H1 (cell line): Measurements from ENCODE around the gene MAN2A1. TPM values are rescaled to one million over a fixed set of nuclear protein-coding genes. Genes with fewer than 3 reads are reported as not detected.

Experiments used
- ATF3 ChIP-seq: IDR thresholded peaks from 2 replicates; pipeline ENCODE4 v1.6.1; 2011; ENCODE audit warnings: low read depth, mild to moderate bottlenecking, low read length; ENCODE audit not compliant: insufficient read depth
- CHD7 ChIP-seq: fragments of 300-600 bp; sonication (generic); IDR thresholded peaks from 2 replicates; pipeline ENCODE4 v1.7.1; 2012; ENCODE audit warnings: low read length, moderate library complexity, mild to moderate bottlenecking, inconsistent platforms; ENCODE audit not compliant: insufficient replicate concordance
- KDM5A ChIP-seq: fragments of 200-600 bp; IDR thresholded peaks from 2 replicates; pipeline ENCODE4 v1.7.1; 2012; ENCODE audit warnings: mild to moderate bottlenecking, low read length, inconsistent platforms, mixed read lengths
- POLR2A ChIP-seq, 2 experiments: IDR thresholded peaks; 1 replicate in 1 of 2; 2 replicates in 1 of 2; pipeline ENCODE4 v1.6.1; 2011; ENCODE audit warnings: low read depth in 2 of 2, low read length in 2 of 2, mild to moderate bottlenecking in 2 of 2; ENCODE audit errors: control extremely low read depth in 1 of 2
- POLR2AphosphoS5 ChIP-seq: IDR thresholded peaks from 2 replicates; pipeline ENCODE4 v1.6.1; 2011; ENCODE audit warnings: low read depth, low read length
- RNF2 ChIP-seq: fragments of 200-900, 300-1000 bp; sonication (generic); IDR thresholded peaks from 2 replicates; pipeline ENCODE4 v1.7.1; 2016; ENCODE audit warnings: borderline replicate concordance, low read depth, mild to moderate bottlenecking, antibody characterized with exemption, low read length; ENCODE audit not compliant: poor library complexity, severe bottlenecking; ENCODE audit errors: missing control alignments
- RXRA ChIP-seq: IDR thresholded peaks from 2 replicates; pipeline ENCODE4 v1.6.1; 2011; ENCODE audit warnings: low read depth, mild to moderate bottlenecking, low read length, moderate library complexity; ENCODE audit not compliant: insufficient read depth
- TAF1 ChIP-seq: IDR thresholded peaks from 2 replicates; pipeline ENCODE4 v1.6.1; 2011; ENCODE audit warnings: mild to moderate bottlenecking, low read depth, low read length
- TCF12 ChIP-seq: IDR thresholded peaks from 2 replicates; pipeline ENCODE4 v1.6.1; 2011; ENCODE audit warnings: low read depth, mild to moderate bottlenecking, low read length
- polyA plus RNA-seq, 7 experiments: library from polyadenylated mRNA; depleted of rRNA in 3 of 7; stranded (reverse) in 5 of 7; unstranded in 2 of 7; fragments of >200 nt in 5 of 7; fragments of 200-250 nt in 2 of 7; gene quantifications; 1 replicate in 5 of 7; 2 replicates in 1 of 7; 4 replicates in 1 of 7; pipeline versions ENCODE4 v1.2.1 to v1.2.3, GENCODE V29; 2011 to 2013; ENCODE audit warnings: missing spikeins in 2 of 7, mixed read lengths in 2 of 7
- total RNA-seq: library from RNA; stranded (reverse); fragmentation: NEBNext Ultra II Directional; extraction: Animal tissue kit (Norgen Biotek cat#: 25700); gene quantifications from 2 replicates; pipeline ENCODE4 v1.2.1, GENCODE V29; 2021

Gene MAN2A1
- total and polyA plus RNA-seq, 2 of the 8 experiments (the other 6 are each of a cell fraction or from before 2014, with no cell fraction given): 29.1 to 102 TPM

- no peak for TF ChIP-seq CHD7
- TF ChIP-seq RXRA: no peak
- no peak for TF ChIP-seq RNF2
- no peak for TF ChIP-seq TCF12
- no peak for TF ChIP-seq TAF1
- no peak for TF ChIP-seq ATF3
- no peak for TF ChIP-seq POLR2A (IDR thresholded peaks at IDR 0.05; ENCODE audit: control extremely low read depth in 1 of 2, low read depth in 2 of 2, low read length in 2 of 2)
- no peak for TF ChIP-seq KDM5A
- TF ChIP-seq POLR2AphosphoS5: no peak
Measured at GRCh38 chr5:109898269-109899162, 208.8 kb downstream of the MAN2A1 start (continued).
